Pulmonary artery endothelial cell (primary cell): ENCODE results near the gene SLC4A7. TPM values are rescaled to one million over a fixed set of nuclear protein-coding genes. Genes with fewer than 3 reads are reported as not detected.
"Not testable (repeated sequence)": the region's sequence is repeated elsewhere in the genome, so short reads cannot be mapped to it uniquely, and the experiment has no call there.

Source experiments
- DNase-seq: peaks from one replicate; pipeline ENCODE4 v3.0.0-alpha.2; 2011; ENCODE audit warnings: low read depth, low spot score
- total RNA-seq: library from RNA; depleted of rRNA; stranded (reverse); fragments of >200 nt; gene quantifications from 2 replicates; pipeline ENCODE4 v1.2.3, GENCODE V29; 2014

The SLC4A7 gene
- total RNA-seq, 1 donor from 2014 or later = 159 TPM

DNA sequence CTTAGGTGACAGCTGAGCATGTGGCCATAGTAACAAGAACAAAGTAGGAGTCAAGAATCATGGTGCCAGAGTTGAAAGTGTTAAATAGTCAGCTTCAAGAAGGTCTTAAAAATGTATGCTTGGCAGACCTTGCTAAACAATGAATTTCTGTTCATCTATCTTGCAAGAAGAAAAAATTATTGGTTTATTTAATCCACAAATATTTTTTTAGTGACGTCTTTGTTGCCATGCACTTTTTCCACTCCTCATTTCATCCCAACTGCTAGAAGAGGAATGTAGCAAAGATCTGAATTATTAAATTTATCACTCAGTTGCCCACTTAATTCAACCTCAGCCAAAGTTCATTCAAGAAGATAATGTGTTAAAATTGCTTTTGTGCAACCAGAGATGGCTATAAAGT lies 3.2 kb upstream of the SLC4A7 start:
- no peak for DNase-seq

DNA sequence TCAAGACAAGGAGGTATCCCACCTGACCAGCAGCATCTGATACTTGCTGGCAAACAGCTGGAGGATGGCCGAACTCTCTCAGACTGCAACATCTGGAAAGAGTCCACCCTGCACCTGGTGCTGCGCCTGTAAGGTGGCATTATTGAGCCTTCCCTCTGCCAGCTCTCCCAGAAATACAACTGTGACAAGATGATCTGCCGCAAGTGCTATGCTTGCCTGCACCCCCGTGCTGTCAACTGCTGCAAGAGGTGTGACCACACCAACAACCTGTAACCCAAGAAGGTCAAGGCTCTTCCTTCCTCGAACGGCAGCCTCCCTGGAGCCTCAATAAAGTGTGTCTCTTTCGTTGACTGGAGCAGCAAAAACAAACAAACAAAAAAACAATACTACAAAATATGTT lies 2.2 kb upstream of the SLC4A7 start:
- no peak for DNase-seq

DNA sequence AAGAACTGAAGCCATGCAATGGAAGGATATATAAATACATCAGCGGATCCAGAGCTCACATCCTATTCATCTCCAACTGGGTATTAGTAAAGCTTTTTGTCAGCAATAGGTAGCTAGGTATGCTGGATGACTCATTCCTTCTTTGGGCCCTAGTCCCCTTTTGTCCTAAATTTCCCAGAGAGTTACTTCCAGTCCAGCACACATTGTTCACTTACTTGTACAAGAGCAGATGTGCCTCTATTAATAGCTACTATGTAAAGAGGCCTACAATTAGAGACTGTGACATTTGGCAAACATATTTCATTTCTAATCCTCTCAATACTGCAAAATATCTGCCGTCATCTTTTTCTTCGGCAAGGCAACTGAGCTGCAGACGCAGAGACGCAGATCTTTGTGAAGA lies 1.7 kb upstream of the SLC4A7 start:
- no peak for DNase-seq

DNA sequence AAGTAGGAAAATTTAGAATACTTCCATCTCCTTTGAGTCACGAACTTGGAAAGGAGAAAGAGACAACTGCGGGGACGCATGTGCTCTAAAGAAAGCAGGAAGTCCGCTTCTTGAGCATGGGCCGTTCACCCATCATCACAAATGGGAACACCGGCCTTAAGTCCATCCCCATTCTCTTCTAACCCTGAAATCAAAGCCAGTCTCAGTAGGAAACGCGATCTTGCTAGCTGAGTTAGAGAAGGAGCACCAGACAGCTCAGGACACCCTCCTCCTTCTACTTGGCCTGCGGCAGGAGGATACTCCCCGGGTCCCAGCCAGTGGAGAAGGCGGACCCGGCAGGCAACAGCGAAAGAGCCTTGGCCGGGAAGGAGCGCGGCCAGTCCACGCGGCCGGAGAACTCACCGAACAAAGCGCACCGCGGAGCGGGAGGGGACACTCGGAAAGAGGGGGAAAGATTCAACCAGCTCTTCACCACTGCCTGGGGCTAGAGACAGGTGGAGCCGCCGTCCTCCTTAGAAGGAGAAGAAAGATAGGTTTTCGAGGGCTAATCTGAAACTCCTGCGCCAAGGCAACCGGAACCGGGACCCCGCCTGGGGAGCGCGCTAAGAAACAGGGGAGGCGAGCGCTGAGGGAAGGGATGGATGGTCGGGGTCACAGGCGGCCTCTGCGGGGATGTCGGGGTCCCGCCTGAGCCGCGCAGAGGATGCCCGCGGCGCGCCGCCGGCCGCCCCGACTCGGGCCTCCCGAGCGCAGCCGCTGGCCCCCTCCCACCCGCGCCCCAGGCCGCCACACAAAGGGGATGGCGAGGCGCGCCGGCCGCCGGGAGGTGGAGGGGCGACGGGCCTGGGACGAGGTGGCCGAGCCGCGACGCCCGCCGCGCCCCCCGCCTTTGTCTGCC lies 818 bp downstream of the SLC4A7 start:
- no peak for DNase-seq

DNA sequence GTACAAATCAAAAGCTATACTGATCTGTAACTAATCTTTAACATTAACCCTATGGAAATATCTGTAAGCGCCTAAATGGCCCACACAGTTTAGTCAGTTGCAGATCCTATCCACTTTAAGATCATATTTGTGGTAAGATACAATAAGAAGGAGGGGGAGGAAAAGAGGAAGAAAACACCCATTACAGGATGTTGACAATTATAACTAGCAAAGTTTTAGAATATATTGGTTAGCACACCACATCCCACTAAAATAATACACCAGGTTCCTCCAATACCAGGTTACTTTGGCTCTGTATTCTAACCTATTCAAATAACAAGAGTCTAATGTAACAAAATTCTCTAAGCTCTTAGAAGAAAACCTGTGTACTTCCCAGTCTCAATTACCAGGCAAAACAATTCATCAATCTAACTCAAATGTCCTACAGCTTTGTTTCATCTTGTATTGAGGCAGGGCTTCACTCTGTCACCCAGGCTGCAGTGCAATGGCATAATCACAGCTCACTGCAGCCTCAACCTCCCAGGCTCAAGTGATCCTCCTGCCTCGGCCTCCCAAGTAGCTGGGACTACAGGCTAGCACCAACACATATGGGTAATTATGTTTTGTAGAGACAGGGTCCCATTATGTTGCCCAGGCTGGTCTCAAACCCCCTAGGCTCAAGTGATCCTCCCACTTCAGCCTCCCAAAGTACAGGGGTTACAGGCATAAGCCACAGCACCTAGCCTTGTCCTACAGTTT lies 4.2 kb downstream of the SLC4A7 start:
- DNase-seq = no peak

DNA sequence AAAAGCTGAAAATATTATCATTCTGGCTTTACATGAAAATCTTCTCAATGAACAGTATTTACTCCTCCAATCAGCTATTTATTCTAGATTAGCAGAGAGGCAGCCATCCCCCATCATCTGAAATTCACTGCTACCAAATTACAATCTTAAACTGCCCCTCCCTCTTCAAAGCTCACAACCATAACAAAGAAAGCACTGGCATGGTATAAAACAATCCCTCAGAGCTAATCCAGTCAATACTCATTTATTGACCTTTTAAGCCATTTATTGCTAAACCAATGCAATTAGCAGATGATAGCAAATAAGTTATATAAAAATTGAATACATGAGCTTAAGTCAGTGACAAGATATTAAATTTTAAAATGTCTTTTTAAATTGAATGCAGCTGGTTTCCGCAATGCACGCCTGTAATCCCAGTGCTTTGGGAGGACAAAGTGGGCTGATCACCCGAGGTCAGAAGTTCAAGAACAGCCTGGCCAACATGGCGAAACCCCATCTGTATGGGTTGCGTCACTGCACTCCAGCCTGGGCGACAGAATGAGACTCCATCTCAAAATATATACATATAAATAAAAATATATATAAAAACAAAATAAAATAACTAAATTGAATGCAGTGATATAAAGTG lies 12.1 kb downstream of the SLC4A7 start:
- DNase-seq = no peak

DNA sequence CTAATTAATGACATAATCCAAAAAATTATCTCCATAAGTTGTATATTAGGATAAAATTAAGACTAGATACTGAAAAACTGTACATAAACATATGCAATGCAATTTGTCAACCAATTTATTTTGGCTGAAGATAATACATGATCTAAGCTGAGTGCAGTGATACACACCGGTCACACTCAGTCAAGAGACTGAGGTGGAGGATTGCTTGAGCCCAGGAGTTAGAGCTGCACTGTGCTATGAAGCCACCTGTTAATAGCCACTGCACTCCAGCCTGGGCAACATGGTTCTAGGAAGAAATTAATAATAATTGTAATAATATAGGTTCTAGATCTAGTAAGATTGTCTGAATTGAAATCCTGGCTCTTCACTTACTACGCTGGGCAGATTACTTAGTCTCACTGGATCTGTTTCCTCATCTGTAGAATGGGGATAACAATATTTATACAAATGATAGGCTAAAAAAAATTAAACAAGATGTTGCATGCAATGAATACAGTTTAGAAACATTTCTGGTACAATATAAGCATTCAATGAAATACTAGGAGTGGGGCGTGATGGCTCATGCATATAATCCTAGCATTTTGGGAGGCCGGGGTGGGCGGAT lies 15.8 kb downstream of the SLC4A7 start:
- no peak for DNase-seq

DNA sequence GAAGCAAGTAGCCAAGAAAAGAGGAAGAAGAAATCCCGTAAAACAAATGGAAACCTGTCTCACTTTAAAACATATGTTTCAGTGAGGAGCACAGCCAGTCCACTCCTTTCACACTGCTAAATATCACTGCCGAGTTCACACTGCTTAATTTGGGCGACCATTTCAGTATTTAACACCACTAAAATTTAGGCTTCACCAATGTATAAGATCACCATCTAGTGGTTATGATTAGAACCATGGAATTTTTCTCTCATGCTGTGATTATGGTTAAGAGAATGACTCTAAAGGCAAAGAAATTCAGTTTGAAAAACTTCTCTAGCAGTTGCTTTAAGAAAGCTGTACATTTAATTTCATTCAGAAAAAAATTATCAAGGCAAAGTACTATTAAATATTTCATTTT lies 16.6 kb downstream of the SLC4A7 start:
- no peak for DNase-seq

DNA sequence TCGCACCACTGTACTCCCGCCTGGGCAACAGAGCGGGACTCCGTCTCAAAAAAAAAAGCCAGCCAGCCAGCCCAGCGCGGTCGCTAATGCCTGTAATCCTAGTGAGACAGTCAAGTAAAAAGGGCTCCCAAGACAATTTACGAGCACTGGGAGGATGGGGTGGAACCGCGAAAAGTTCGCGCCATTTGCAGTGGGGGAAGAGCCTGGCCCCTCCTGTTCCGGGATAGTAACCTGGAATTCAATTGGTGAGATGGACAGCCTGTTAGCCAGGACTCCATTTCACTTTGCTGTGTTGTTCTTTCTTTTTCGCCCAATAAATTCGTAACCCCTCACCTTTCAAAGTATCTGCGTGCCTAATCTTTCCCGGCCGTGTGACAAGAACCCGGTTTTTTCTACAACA lies 19.5 kb downstream of the SLC4A7 start:
- DNase-seq = no peak

DNA sequence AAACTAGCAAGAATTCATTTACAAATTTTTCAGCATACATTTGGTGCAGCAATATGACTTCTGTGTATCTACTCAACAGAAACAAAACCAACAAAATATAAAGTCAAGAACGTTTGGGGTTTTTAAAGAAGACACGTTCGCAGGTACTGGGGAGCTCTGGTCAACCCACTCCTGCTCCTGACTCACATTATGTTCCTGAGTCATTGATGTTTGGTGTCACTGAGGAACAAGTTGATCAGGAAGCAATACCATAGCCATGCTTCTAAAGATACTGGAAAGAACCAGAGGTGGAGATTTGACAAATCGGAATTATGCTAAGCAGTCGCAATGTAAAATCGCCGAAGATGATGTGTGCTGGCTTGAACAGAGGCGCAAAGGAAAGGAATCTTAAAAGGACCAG lies 22.0 kb downstream of the SLC4A7 start:
- DNase-seq = no peak

DNA sequence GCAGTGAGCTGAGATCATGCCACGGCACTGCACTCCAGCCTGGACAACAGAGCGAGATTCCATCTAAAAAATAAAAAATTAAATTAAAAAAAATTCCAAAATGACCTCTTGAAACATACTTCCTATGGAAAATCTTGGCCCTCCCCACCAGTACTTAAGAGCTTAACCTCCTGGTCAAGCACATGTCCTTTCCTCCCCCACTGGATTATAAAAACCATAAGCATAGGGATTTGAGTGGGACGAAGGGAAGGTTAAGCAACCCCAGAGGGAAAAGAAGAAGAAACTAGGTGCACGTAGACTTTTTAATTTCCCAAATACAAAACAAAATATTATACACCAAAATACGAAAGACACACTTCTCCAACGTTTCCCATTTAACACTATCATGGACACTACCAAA lies 25.3 kb downstream of the SLC4A7 start:
- no peak for DNase-seq

DNA sequence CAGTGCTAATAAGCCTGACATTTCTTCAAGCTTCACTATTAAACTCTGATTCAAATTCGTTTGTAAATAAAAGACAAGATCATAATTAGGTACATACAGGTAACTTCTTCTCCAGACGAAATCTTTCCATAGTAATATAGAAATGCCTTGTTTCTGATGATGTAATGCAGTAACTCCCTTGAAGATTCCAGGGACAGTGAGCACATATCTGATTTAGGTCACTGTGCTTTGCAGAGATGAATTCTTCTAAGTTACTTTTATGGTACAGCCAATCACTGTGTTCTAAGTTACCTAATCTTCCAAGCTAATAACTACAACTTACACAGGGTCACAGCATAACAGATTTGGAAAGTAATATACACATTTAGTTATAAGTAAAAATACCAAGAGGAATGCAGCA lies 27.6 kb downstream of the SLC4A7 start:
- no peak for DNase-seq

DNA sequence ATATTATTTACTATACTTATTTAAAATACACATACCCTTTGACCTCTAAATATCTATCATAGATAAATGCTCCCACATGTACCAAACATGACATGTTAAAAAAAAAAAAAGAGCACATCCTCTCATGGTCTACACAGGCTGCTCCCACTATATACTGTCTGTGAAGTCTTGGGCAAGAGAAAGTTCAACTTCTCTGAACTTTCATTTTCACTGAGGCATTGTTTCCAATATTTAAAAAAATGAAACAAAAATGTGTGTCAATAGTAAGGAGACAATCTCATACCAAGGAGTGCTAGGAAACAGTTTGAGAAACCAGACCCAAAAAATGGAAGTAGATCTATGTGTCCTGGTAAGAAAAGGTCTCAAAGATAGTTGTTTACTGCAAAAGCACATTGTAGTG lies 29.3 kb downstream of the SLC4A7 start:
- no peak for DNase-seq

DNA sequence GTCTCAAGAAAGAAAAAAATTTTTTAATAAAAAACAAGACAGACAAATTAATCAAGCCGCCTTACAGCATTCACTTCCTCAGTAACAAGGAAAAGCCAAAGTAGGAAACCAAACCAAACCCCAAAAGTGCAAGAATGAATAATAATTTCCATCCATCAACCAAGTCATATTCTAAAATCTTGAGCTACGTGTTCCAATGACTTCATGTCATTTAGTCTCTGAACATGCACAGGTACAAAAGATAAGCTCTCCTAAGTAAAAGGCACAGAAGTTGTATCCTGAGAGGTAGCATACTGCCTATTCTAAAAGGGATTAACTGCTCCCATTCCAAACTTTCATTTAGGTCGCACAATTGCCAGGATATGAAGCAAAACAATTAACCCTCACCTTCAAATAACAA lies 29.7 kb downstream of the SLC4A7 start:
- DNase-seq = no peak

DNA sequence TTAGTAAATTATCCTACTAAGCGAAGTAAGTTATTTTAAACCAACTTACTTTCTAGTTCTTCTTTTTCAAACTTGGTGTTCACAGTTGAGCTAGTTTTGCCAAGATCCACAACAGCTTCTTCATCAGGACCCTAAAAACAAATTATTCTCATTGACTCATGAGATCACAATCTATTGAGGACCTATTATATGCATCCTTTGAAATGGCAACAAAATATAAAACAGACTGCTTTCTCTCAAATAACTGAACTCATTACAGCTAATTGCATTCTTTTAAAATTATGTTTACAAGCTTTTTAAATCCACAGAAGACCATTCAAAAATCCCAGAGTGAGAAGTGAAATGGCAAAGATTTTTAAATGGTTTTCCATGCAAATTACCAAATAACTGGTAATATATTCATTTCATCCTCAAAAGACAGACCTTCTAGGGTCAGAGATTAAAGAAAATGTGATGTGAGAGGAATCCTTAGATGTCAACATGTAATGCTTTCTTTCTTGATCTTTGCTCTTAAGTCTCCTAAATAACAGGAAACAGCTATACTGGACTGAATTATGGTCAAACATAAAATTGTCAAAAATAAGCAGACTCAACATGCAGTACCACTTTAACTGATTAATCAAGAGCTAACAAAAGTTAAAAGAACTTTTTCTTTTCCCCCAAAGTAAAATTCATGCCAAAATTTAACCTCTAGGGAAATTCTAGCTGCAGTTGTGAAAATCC lies 31.7 kb downstream of the SLC4A7 start:
- DNase-seq = no peak

DNA sequence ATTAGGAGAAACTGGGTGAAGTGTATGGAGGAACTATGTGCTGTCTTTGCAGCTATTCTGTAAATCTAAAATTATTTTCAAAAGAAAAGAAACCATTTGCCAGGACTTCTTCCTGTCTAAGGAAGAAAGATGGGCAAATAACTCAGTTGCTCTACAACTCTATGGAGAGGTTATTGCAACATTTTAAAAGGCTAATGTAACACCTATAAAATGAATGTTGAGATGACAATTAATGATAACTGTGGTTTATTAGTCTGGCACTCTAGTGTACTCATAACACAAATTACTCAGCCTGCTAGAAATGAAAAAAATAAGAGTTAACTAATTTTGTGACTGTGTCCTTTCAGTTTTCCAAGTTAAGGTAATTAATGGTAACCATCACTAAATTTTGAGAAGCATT lies 32.3 kb downstream of the SLC4A7 start:
- DNase-seq = no peak

DNA sequence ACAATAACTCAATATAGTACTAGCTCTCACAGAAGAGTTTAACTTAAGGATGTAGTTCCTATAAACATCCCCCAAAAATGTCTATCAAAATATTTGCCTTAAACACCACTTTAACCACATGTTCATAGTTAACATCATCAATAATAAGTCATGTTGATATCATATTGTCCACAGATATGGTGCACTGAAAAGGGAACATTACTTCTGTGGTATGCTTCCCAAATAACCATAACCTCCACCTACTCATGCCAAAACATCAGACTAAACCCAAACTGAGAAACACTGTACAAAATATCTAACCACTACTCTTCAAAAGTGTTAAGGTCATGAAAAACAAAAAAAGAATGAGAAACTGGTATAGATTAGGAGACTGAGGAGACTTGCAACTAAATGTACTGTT lies 32.9 kb downstream of the SLC4A7 start:
- no peak for DNase-seq

DNA sequence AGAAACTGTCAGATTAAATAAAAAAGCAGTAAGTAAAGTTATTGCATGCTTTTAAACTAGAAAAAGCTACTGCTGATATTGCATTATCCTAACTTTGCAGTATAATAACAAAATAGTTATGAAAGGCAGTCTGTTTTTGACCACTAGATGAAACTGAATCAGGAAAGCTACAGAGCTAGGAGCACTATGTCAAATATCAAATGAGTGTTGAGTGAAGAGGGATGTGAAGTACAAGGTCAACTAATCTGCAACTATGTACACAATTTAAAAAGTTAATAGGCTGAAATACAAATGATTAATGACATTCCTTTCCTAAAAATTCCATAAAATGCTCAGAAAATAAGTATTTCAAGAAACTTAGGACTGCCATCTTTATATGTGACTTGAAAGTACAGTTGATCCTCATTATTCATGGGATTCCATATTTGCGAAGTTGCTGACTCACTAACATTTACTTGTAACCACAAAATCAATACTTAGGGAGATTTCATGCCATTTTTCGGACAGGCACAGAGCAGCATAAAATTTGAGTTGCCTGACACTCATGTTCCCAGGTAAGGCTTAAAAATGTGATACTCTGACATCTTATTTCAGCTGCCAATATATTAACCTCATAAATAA lies 34.5 kb downstream of the SLC4A7 start:
- no peak for DNase-seq

DNA sequence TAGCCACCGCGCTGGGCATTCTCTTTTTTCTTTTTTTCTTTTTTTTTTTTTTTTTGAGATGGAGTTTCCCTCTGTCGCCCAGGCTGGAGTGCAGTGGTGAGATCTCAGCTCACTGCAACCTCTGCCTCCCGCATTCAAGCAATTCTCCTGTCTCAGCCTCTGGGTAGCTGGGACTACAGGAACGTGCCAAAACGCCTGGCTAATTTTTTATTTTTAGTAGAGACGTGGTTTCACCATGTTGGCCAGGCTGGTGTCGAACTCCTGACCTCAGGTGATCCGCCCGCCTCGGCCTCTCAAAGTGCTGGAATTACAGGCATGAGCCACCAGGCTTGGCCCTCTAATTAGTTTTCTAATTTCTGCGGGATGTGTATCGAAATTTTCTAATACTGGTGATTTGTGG lies 41.2 kb downstream of the SLC4A7 start:
- not testable (repeated sequence) for DNase-seq

DNA sequence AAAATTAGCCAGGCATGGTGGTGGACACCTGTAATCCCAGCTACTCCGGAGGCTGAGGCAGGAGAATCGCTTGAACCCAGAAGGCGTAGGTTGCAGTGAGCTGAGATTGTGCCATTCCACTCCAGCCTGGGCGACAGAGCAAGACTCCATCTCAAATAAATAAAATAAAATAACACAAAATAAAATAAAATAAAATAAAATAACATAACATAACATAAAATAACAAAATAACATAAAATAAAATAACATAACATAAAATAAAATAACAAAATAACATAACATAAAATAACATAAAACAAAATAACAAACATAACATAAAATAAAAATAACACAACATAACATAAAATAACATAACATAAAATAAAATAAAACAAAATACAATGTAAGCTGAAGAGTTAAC lies 45.8 kb downstream of the SLC4A7 start:
- not testable (repeated sequence) for DNase-seq

DNA sequence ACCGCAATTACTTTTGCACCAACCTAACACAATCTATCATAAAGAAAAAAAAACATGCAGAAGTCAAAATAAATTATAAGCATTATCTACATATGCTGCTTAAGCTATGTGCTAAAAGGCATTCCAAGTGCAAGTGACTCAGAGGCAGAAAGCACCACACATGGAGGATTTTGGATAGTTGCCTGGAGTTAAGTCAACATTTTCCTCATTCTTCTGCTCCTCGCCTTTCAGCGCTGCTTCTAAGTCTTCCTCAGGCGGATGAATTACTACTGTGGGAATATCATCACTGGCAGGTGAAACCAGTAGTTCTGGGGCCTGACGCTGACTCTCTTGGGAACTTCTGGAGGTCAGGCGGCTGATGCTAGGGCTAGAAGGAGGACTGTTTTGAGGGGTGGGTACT lies 53.1 kb downstream of the SLC4A7 start:
- DNase-seq = peak; percentile 90
